ENCODE data around the gene AFF3. TPM values are rescaled to one million over a fixed set of nuclear protein-coding genes. Genes with fewer than 3 reads are reported as not detected.

Gene AFF3
- total RNA-seq, 3 donors from 2014 or later, result 4.2 to 56.6 (median 5.2) TPM

DNA sequence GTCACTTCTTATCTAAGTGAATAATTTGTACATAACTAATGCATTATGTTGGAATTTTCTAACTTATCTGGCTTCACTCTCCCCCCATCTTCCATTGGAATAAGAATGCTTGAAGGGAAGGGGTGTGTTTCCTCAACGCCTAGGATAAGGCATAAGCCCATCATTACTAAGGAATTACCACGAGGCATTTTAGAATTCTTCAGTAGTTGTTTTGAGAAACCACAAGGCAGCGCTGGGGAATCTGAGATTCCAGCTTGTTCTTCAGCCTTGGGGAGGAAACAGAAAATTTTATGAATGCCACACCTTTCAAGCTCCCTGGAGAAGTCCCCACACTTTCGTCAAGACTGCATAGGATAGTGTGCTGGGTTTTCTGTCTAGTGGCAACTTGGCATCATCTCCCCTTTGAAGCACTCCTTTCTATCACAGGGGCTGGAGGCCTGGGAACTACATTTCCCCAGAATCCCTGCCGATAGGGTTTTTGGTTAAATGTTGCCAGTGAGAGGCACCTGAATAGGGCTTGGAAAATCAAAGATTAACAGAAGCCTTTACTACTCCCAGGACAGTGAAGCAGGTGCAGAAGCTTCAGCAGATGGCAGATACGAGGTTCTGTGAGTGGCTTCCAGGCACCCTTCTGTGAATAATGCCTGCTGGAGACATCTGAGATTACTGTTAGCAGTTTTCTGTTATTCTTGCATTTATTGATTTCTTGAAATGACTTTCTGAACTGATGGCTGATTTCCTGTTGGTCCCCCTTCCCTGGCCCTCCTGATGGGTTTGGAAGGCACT is 459.9 kb downstream of the AFF3 start:
- H3K4me1 ChIP-seq (ENCODE audit: low read depth), result no peaks in the 10 kb centered on the region
- no peak overlapping the region for H3K4me3 ChIP-seq
- no peak for DNase-seq
- TF ChIP-seq, protein P1, sequence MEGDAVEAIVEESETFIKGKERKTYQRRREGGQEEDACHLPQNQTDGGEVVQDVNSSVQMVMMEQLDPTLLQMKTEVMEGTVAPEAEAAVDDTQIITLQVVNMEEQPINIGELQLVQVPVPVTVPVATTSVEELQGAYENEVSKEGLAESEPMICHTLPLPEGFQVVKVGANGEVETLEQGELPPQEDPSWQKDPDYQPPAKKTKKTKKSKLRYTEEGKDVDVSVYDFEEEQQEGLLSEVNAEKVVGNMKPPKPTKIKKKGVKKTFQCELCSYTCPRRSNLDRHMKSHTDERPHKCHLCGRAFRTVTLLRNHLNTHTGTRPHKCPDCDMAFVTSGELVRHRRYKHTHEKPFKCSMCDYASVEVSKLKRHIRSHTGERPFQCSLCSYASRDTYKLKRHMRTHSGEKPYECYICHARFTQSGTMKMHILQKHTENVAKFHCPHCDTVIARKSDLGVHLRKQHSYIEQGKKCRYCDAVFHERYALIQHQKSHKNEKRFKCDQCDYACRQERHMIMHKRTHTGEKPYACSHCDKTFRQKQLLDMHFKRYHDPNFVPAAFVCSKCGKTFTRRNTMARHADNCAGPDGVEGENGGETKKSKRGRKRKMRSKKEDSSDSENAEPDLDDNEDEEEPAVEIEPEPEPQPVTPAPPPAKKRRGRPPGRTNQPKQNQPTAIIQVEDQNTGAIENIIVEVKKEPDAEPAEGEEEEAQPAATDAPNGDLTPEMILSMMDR (IDR thresholded peaks at IDR 0.05), result no peak
- no peak for ATAC-seq
- no peaks in the 10 kb centered on the region for H3K9me3 ChIP-seq
- intact Hi-C loops (cut with DNase I, micrococcal nuclease), result no loop called here
- no peaks in the 10 kb centered on the region for H3K36me3 ChIP-seq (ENCODE audit: low read depth)

GRCh38 chr2:99680946-99681345 is 461.4 kb downstream of the AFF3 start:
- TF ChIP-seq, protein P1 (IDR thresholded peaks at IDR 0.05), result no peak
- ATAC-seq (no peak), DNase-seq (no peak)
- Histone ChIP-seq H3K36me3 (ENCODE audit: low read depth) (no peaks in the 10 kb centered on the region), H3K4me1 (ENCODE audit: low read depth) (no peaks in the 10 kb centered on the region), H3K4me3 (no peak overlapping the region), H3K9me3 (no peaks in the 10 kb centered on the region)
- intact Hi-C loops (cut with DNase I, micrococcal nuclease), result no loop called here

GRCh38 chr2:99679518-99679917 is 462.9 kb downstream of the AFF3 start:
- no peak overlapping the region for H3K4me3 ChIP-seq
- no peaks in the 10 kb centered on the region for H3K36me3 ChIP-seq (ENCODE audit: low read depth)
- H3K9me3 ChIP-seq, result no peaks in the 10 kb centered on the region
- TF ChIP-seq, protein P1 (IDR thresholded peaks at IDR 0.05), result no peak
- intact Hi-C loops (cut with DNase I, micrococcal nuclease), result no loop called here
- H3K4me1 ChIP-seq (ENCODE audit: low read depth), result no peaks in the 10 kb centered on the region
- ATAC-seq (no peak), DNase-seq (no peak)

DNA sequence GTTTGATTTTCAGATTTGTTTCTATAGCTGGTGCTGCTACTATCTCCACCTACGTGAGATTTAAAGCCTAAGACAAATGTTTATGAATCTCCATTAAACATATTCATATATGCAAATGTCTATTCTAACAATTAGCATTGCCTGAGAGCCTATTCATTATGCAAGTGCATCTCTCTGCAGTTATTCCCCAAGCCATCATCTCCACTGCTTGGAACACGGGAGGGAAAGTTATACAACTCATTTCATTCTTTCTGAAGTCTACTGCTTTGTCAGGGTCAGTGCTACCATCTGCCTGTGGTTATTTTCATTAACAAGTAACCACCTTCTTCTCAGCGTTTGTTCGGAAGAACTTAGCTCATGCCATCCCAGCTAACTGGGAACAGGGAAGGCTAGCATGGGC is 463.8 kb downstream of the AFF3 start:
- TF ChIP-seq, protein P1 (IDR thresholded peaks at IDR 0.05), result no peak
- Histone ChIP-seq H3K9me3 (no peaks in the 10 kb centered on the region), H3K4me3 (no peak overlapping the region), H3K4me1 (ENCODE audit: low read depth) (no peaks in the 10 kb centered on the region), H3K36me3 (ENCODE audit: low read depth) (no peaks in the 10 kb centered on the region)
- DNase-seq (no peak), ATAC-seq (no peak)
- intact Hi-C loops (cut with DNase I, micrococcal nuclease), result no loop called here

- TF ChIP-seq, protein P1 (IDR thresholded peaks at IDR 0.05), result no peak
- Histone ChIP-seq H3K9me3 (no peaks in the 10 kb centered on the region), H3K4me1 (ENCODE audit: low read depth) (no peaks in the 10 kb centered on the region), H3K36me3 (ENCODE audit: low read depth) (no peaks in the 10 kb centered on the region), H3K4me3 (no peak overlapping the region)
- ATAC-seq (no peak), DNase-seq (no peak)
- intact Hi-C loops (cut with DNase I, micrococcal nuclease), result no loop called here
Measured at GRCh38 chr2:99677814-99678213, 464.6 kb downstream of the AFF3 start.
